G401.6 (cell line): ENCODE measurements around the gene SCN4B.

Experiments used
- FAIRE-seq: peaks from 2 replicates; lab custom pipeline; 2012; peaks lifted over from hg19 to GRCh38; lab: Jason Lieb, UNC

SCN4B gene

DNA sequence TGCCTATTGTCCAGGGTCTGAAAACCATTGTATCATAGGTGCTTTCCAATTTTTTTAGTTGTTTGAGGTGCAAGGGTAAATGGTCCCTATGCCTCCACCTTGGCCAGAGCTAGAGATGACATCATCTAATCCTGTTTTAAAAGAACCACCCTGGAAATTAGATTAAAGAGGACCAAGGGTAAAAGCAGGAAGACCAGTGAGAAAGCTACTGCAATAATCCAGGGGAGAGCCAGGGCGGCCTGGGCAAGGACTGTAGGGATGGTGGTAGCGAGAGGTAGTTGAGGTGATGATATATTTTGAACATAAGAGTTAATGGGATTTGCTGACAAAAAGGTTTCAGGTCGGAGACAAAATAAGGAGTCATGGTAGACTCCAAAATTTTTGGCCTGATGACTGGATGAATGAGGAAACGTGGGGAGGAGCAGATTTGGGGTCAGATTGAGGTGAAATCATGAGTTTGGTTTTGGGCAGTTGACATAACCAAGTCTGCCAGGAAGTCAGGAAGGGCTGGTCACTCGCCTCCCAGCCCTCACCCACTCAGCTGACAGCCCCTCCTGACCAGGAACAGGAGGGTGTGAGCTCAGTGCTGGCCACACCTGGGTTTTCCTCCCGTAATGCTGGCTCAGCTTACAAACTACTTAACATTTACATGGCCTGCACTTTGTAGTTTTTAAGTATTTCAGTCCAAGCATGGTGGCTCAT is 23.0 kb downstream of the SCN4B start:
- no peak for FAIRE-seq

DNA sequence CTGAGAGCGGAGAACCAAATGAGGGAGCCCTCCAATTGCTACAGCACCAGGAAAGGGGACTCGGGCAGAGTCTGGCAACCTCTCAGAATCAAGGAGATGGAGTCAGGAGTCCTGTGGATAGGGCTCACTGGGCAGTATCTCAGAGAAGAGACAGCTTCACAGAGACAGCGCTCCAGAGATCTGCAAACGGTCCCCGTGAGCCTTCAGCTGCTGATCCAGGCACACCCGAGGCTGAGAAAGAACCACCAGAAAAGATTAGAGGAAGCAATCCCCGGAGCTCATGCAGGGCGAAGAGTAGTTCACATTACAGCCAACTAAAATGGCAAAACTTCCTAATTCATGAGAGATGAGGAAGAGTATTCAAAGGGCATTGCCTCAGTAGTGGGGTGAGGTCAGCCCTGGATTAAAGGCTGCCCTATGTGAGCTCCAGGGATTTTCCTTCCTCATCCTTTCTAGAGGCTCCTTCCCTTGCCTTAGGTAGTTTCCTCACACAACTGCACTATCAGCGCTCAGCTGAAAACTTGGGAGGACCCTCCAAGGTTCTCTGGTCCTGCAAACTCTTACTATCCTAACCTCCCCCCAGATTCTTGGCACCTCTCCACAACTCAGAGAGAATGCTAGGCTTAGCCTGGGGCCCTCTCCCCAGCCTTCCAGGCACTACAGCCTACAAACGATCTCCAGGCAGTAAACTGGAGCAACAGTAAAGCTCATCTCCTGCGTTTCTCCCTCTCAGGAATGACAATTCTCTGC is 23.7 kb downstream of the SCN4B start:
- FAIRE-seq, result no peak

DNA sequence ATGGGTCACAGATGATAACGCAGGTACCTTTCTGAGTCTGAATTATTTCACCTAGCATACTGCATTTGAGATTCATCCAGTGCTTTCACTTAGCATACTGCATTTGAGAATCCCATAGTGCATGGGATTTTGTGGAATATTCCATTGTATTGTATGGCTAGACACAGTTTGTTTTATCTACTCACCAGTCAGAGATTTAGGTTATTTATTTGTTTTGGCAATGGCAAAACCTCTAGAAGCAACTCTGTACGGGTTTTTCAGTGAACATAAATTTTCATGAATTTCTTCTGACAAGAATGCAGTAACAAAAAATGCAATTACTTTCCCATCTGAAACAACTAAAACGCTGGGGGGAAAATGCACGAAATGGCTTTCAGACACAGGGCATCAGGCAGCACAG is 24.3 kb downstream of the SCN4B start:
- no peak for FAIRE-seq

DNA sequence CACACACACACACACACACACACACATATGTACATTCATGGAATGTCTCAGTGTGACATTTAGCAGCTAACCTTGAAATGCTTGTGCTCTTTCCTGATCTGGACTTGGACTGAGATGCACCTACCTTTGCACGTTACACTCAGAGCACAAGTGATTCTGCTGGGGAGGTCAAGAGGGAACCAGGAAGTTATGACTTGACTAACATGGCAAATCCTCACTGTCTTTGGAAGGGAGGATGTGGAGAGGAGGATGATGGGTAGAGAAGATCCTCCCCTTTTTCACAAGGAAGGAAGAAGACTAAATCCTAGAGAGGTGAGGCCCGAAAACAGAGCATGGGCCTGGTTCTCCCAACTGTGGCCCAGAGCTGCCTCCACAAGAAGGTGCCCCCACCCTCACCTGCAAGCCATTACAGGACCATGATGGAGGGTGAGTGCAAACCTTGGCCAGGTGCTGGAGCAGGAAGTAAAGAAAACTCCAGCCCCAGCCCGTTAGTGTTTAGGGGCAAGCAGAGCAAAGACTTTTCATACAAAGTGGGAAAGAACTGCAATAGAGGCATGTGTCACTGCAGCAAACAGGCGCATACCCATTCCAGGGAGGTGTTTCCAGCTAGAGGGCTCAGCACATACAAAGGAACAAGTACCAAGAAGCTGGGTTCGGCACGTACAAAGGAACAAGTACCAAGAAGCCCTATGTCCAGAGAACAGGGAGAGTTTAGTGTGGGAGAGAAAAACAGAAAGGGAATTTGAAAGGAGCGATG is 26.4 kb downstream of the SCN4B start:
- FAIRE-seq, result no peak

DNA sequence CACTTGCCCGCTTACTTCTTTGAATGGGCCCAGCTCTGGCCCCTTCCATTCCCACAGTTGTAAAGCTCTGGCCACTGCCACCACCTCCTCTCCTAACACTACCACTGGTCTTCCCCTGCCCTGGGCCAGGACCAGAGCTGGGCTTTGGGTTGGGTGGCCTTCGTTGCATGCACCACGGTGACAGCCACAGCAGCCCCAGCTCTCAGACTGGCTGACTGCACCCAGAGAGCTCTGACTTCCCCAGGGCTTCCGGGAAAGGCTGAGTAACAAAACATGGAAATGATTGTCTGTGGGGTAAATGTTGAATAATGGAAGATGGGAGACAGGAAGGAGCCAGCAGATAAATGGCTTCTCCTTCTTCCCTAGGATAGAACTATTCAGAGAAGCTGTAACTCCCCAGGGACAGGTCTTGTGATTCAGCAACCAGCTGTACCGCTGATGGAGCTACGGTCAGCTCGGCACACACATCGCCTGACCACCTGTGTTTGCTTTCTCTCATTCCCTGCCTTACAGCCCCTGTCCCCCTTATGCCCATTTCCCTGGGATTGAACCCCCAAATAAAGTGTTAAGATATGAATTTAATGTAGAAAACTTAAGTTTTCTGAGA is 27.6 kb downstream of the SCN4B start:
- FAIRE-seq, result no peak

DNA sequence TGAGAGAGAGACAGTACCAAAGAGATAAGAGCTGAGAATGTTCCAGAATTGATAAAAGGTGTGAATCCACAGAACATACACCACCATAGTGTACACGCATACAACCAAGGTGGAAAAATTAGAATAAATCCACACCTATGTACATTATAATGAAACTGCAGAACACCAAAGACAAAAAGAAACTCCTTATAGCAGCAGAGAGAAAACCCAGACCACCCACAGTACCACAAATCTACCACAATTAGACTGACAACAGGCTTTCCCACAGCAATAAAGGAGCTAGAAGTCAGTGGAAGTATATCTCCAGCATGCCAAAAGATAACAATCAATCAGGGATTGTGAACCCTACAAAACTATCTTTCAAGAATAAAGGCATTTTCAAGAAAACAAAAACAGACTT is 31.8 kb downstream of the SCN4B start:
- FAIRE-seq, result no peak

DNA sequence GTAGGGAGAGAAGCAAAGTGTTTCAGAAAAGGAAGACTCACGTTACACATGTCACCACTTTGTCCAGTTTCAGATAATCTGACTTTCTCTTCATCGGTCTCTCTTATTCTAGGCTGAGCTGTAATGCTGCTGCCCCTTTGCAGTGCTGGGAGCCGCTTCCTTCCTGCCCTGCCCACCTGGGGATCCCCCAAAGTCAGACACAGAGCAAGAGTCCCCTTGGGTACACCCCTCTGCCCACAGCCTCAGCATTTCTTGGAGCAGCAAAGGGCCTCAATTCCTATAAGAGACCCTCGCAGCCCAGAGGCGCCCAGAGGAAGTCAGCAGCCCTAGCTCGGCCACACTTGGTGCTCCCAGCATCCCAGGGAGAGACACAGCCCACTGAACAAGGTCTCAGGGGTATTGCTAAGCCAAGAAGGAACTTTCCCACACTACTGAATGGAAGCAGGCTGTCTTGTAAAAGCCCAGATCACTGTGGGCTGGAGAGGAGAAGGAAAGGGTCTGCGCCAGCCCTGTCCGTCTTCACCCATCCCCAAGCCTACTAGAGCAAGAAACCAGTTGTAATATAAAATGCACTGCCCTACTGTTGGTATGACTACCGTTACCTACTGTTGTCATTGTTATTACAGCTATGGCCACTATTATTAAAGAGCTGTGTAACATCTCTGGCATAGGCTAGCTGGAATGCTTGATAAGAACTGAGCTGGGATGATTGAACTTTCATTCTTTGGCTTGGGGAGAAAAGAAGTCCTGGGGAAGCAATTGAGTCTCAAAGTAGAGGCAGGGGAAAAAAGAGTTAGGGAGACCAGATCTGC is 34.6 kb downstream of the SCN4B start:
- FAIRE-seq, result no peak

DNA sequence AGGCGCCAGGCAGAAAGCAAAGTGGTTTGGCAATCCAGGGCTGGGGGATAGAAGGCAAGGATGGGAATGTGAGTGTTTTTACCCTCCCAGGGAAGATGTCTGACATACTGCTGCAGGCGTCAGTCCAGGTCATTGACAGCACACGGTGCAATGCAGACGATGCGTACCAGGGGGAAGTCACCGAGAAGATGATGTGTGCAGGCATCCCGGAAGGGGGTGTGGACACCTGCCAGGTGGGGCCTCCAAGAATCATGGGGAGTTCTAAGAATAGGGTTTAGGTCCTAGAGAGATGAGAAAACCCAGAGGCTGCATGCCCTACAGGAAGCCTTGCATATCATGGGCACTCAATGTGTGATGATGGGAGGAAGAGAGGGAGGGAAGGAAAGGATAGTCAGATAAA is 37.6 kb downstream of the SCN4B start:
- FAIRE-seq, result no peak

DNA sequence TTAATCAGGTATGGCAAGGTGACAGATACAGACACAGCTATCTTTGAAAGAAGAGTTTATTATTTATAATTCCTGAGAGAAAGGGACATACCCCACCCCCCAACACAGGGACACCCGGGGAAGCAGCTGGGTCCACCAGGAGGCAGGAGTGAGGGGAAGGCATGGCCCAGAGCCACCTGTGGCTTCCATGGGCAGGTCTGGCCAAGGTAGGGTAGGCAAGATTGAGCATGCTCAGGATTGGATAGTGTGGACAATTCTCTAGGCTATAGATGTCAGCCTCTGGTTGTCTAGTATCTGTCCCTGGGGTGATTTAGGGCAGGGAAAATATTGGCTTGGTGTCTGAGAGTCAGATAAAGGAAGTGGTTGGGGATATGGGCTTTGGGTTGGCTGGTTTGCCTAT is 38.4 kb downstream of the SCN4B start:
- no peak for FAIRE-seq

DNA sequence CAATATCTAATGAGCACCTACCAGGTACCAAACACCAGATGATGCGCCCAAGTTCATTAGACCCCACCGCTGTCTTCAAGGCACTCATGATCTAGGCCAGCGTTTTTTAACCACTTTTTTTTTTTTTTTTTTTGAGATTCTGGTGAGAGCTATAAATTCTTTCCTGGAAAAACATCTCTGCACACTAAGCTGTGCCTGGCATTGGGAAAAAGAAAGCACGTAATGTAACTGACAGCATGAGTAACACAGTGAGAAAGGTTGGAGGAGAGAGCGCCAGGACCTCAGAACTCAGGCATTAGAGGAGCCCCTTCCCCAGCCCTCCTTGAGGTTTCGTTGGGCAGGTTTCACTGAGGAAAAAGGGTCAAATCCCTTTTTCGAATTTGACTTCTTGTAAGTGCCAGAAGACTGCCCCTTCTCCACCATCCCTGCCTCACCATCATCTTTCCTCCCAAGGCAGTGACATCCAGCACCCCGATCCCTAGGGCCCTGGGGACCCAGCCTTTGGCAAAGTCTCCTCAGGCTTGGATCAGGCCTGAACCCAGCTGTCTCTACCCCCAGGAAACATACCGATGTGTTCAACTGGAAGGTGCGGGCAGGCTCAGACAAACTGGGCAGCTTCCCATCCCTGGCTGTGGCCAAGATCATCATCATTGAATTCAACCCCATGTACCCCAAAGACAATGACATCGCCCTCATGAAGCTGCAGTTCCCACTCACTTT is 39.8 kb downstream of the SCN4B start:
- FAIRE-seq, result no peak

DNA sequence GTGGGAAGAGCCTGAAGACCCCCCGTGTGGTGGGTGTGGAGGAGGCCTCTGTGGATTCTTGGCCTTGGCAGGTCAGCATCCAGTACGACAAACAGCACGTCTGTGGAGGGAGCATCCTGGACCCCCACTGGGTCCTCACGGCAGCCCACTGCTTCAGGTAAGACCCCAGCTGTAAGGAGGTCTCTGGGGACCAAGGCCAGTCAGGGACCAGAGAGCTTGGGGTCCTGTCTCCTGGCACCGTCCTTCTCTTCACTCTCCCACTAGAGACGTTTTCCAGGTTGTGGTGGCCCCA is 40.9 kb downstream of the SCN4B start:
- FAIRE-seq, result no peak

DNA sequence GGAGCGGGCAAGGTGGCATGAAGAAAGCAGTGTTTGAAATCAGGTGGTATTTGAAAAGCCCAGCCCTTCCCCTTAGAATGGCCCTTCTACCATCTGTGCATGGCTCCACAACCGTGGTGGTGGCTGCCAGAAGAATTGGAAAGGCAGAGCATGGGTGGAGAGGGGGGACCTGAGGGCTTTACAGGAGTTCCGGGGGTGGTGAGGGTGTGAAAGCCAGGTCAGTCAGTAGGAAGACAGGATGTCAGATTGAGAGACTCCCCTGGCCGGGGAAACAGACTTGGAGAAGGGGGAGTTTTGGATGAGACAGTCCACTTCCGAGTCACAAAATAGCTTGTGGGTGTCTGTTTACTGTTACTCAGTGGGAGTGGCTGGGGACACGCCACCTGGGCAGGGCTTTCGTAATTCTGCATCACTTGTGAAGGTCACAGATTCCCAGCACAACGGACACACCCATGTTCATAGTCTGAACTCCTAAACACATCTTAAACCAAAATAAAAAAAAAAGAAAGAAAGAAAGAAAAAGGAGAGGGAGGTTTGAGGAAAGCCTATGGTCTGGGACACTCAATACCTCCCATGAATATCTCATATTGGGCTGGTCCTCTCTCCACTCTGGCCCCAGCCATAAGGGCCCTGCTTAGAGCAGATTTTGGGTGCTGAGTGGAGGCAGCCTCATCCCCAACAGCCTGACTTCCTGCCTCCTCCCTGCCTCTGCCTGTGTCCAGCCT is 41.4 kb downstream of the SCN4B start:
- no peak for FAIRE-seq

DNA sequence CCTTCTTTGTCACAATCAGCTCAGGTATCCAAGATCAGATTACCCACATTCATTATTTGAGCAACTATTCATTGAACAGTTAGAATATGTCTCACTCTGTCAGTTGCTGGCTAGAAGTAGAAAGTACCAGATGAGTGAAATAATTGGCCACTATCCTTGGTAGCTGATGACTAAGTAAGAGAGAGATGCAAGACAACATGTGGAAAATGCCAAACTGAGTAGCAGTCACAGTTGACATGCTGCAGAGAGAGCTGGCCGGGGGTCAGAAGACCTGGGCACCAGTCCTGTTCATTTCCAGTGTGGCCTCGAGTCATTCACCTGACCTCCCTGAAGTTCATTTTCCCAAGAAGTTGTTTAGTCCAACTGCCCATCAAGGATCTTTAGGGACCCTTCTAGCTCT is 43.4 kb downstream of the SCN4B start:
- no peak for FAIRE-seq

DNA sequence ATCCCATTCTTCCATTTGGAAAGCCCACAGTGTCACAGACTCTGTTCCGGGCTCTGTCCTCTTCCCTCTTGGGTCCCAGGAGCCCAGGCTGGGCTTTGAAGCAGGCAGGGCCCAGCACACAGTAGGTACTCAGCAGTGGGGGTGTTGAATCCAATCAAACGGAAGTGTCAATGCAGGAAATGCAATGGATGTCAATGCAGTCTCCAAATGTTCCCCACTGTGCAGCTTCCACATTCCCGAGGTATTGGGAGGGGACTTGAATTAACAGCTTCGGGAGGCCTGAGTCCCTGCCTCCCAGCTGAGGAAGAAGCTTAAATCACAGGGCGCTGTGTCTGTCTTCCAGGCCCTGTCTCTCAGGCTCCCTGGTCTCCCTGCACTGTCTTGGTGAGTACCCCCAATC is 44.1 kb downstream of the SCN4B start:
- no peak for FAIRE-seq

DNA sequence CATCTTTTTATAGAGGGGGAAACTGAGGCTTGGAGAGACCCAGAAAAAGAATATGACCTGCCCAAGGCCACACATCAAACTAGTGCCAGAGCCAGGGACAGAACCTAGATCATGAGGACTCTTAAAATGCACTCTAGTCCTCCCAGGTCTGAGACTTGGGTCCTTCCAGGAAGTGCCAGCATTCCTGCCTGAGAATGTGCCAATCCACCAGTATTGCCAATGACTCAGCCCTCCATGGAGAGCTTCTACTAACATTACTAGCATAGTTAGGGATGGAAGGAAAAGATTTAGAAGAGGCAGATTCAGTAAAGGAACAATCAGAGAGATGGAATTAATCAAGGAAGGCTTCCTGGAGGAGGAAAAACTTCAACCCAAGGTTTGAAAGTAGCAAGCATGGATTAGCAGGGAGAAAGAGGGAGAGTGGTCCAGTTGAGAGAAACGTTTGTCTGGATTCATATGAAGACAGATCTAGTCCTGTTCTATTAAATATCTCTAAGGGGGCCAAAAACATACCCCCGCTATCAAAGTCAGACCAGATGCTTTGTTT is 45.8 kb downstream of the SCN4B start:
- FAIRE-seq, result no peak

DNA sequence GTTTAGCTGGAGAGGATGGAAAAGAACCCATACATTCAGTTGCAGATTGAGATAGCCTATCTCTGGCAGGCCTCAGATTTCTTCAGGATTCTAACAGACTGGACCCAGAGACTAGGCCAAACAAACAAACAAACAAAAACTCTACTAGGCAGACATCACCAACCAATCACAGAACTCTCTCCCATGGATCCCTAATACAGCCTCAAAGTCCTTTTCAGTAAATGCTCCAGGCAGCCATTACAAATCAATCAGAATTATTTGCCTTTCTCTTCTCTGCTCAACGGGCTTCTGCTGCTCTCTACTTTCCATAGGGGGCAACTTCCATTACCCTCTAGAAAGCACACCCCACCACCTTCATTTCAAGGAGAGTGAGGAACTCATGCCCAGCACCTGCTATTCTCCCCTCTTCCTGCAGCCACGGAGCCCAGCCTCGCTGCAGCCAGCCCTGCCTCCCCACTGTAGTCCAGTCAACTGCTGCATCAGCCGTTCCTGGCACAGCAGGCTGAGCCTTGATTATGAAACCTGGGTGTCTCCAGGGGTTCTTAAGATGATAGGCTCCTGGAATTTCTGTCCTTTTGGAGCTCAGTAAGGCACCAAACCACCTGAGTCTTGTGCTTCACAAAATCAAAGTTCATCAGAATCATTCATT is 46.8 kb downstream of the SCN4B start:
- no peak for FAIRE-seq

DNA sequence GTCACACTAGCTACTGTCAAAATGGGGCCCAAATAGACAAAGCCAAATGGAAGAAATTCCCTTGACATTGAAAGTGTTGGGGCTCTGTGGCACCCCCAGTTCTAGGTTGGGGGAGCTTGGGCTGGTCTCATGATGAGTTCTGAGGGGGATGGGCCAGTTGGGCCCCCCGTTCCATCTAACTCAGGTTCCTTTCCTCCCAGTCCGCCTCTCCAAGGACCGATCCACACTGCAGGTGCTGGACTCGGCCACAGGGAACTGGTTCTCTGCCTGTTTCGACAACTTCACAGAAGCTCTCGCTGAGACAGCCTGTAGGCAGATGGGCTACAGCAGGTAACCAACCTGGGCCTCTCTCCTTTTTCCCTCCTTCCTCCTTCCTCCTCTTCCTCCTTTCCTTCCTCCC is 48.1 kb downstream of the SCN4B start:
- FAIRE-seq, result no peak

DNA sequence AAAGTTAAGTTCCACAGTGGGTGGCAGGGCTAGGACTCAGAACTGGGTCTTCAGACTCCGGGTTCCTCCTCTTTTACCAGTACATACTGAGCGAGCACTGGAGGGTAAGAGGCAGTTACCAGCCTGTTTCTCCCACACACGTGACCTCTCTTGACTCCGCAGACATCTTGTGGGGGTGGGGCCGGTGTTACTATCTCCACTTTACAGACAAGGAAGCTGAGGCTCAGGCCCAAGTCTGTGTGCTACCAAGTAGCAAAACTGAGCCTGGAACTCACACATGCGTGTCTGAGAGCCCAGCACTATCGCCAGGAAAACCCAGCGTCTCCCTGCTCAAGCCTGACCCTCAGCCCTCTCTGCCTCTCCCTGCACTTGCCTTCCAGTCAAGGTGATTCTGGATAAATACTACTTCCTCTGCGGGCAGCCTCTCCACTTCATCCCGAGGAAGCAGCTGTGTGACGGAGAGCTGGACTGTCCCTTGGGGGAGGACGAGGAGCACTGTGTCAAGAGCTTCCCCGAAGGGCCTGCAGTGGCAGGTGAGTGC is 49.8 kb downstream of the SCN4B start:
- no peak for FAIRE-seq

DNA sequence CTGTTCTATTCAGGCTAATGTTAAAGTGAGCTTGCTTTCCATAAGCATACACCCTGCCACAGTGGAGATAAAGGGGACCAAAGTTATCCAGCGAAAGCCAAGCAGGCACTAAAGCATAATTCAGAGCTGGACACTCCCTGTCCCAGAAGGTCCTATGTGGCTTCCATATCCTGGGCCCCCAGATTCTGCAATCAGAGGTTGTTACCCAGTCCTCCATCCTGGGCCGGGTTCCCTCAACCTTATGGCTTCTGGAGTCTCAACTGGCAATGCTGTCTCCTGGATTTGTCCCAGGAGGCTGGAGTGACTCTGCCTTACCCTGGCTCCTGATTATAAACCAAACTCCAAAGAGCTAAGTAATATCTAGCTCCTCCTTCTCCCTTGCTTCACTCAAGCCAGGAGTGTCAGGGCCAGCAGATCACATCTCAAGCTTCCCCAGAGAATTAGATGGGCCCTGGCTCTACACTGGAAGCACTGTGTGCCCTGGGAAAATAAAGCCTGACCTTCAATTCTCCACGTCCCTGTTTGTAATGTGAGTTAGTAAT is 51.9 kb downstream of the SCN4B start:
- no peak for FAIRE-seq
